Measurements from ENCODE around the gene DNAH17. TPM values are rescaled to one million over a fixed set of nuclear protein-coding genes. Genes with fewer than 3 reads are reported as not detected.

DNAH17 gene
- total and polyA plus RNA-seq, 3 experiments from 2014 or later = 0.20 TPM; not detected in 2

DNA sequence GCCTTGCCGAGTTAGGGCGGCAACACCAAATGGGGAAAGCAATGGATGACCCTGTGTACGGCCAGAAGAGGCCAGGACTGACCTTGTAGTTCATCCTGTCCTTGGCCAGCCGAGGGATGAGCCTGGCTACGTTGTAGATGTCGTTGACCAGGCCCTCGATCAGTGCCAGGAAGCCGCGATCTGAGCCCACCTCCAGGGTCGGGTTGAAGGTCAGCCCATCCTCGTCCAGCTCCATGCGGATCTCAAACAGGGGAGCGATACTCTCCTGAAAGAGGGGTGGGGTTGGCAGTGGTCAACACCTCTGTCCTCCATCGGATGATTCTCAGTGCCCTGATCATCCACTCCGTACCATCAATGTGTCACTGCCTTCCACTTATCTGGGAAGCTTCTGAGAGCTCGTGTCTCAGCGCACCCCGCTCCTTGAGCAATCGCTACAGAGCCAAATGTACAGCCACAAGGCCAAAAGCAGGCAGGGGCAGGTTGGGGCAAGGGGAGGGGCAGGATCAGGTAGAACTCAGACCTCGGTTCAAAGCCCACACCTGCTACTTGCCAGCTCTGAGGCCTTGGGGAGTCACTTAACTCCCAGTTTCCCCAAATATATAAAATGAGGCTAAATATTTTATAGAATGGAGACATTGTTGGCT is 39.9 kb downstream of the DNAH17 start:
- H3K4me1 ChIP-seq (ENCODE audit: insufficient read depth, low read length) = peaks cover 18% of the 10 kb centered on the region
- DNase-seq = no peak
- H3K27ac ChIP-seq (ENCODE audit: low read depth, low read length) = no peak overlapping the region
- H3K36me3 Mint-ChIP-seq = no peaks in the 10 kb centered on the region
- no peaks in the 10 kb centered on the region for H3K36me3 ChIP-seq (ENCODE audit: insufficient read depth, low read length)
- peaks cover 4 to 18% of the 10 kb centered on the region in 2 donors for H3K27me3 Mint-ChIP-seq
- ChIA-PET POLR2A (no interaction called here), CTCF (no interaction called here)
- no peak overlapping the region for H3K27ac Mint-ChIP-seq
- H3K9me3 Mint-ChIP-seq = no peaks in the 10 kb centered on the region
- peaks cover 11 to 19% (median 13%) of the 10 kb centered on the region in 3 donors for H3K4me1 Mint-ChIP-seq
- H3K4me3 Mint-ChIP-seq = no peak overlapping the region
- no peaks in the 10 kb centered on the region for H3K27me3 ChIP-seq (ENCODE audit: insufficient read depth, low read length, poor library complexity, severe bottlenecking)
- H3K9me3 ChIP-seq (ENCODE audit: low read length) = no peaks in the 10 kb centered on the region
- no peak overlapping the region for H3K4me3 ChIP-seq (ENCODE audit: low read length)

DNA sequence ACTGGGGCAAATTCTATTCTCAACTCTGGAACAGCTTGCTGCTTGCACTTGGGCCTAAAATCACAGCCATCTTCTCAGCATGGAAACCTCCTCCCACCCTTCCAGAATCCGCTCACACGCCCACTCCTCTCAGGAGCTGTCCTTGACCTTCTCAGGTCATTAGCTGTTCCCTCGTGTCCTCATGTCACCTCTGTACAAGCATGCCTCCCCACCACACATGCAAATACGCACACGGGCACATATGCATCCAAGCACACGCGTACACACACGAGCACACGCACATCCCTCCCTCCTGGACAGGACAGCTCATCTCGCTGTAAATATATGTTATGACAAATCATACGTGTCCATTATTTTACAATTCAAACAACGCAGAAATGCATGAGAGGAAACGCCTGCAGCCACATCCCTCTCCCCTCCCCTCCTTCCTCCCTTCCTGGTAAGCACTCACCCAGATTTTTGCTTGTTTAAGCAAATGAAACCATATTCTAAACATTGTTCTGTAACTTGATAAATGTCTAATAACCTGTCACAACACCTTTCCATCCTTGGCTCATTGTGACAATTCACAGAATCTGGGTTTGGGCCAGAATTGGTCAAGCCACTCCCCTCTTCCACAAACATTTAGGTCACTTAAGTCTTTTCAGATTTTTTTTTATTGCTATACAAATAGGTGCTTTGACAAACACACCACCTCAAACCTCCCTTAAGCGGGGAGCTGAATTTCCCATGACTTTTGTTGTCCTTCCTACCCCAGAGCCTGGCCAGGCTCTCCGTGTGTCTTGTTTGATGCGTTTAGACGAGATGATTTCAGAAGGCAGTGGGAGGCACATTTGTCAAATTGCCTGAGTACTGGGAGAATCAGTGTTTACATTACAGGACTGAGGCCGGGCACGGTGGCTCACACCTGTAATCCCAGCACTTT is 41.7 kb downstream of the DNAH17 start:
- POLR2A ChIA-PET = no interaction called here

DNA sequence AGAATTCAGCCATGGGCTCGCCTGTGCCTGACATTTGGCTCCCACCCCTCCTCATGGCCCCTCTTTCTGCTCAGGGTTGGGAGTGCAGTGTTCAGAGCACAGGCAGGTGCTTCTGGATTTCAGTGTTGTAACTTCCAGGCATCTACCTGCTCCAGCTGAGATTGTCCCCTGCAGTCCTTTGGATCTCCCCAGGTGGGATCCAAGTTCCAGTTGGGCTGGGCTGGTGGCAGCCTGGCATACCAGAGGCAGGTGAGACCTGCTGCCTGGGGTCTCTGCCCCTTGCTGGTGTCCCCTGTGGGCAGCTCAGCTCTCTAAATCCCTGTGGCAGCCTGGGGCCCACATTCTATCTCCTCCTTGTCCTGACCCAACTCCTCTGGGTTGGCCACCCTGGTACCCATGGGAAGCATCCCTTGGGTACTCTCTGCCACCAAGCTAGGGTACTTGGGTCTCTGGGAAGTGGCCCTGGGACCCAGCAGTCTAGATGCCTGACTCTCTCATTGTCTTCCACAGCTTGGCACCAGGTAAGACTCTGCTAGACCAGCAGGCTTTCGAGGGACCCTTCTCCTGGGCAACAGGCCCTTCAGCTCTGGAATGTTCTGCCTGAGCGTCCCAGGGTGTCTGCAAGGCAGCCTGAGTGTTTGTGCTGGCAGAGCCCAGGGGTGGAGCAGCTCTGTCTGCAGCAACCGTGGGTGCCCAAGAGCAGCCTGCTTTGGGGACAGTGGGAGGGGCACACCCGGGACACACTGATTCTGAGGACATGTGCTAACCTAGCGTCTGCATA is 42.5 kb downstream of the DNAH17 start:
- no peaks in the 10 kb centered on the region for H3K36me3 Mint-ChIP-seq
- no peak for DNase-seq
- H3K9me3 Mint-ChIP-seq = no peaks in the 10 kb centered on the region
- ChIA-PET POLR2A (no interaction called here), CTCF (interaction anchor here (0.5 kb wide), 1 partner anchor 1464 kb away, joined by 3 read pairs; no protein-coding TSS in a partner anchor)
- peak overlapping the region in 7 of 8 donors; percentile 16 to 89 (median 73) for H3K27ac Mint-ChIP-seq
- peaks cover 11 to 19% (median 13%) of the 10 kb centered on the region in 3 donors for H3K4me1 Mint-ChIP-seq
- Histone ChIP-seq H3K4me3 (ENCODE audit: low read length) (peak overlapping the region; percentile 4), H3K4me1 (ENCODE audit: insufficient read depth, low read length) (peaks cover 18% of the 10 kb centered on the region), H3K27ac (ENCODE audit: low read depth, low read length) (no peak overlapping the region), H3K36me3 (ENCODE audit: insufficient read depth, low read length) (no peaks in the 10 kb centered on the region), H3K9me3 (ENCODE audit: low read length) (no peaks in the 10 kb centered on the region), H3K27me3 (ENCODE audit: insufficient read depth, low read length, poor library complexity, severe bottlenecking) (no peaks in the 10 kb centered on the region)
- H3K27me3 Mint-ChIP-seq = peaks cover 3 to 15% of the 10 kb centered on the region in 2 donors
- peak overlapping the region in 3 of 7 donors; percentile 19 to 77 (median 32) for H3K4me3 Mint-ChIP-seq

More for the DNA sequence above, 41.7 kb downstream of the DNAH17 start:
- peak overlapping the region; percentile 4 for H3K4me3 ChIP-seq (ENCODE audit: low read length)
- peak overlapping the region in 6 of 7 donors; percentile 14 to 77 (median 56) for H3K4me3 Mint-ChIP-seq
- CTCF ChIA-PET = interaction anchor here (0.5 kb wide), 1 partner anchor 1465 kb away, joined by 3 read pairs; no protein-coding TSS in a partner anchor
- H3K4me1 ChIP-seq (ENCODE audit: insufficient read depth, low read length) = peaks cover 18% of the 10 kb centered on the region
- H3K27ac Mint-ChIP-seq = peak overlapping the region in 7 of 8 donors; percentile 16 to 93 (median 80)
- H3K9me3 Mint-ChIP-seq = no peaks in the 10 kb centered on the region
- no peaks in the 10 kb centered on the region for H3K9me3 ChIP-seq (ENCODE audit: low read length)
- peaks cover 5 to 18% of the 10 kb centered on the region in 2 donors for H3K27me3 Mint-ChIP-seq
- no peak overlapping the region for H3K27ac ChIP-seq (ENCODE audit: low read depth, low read length)
- no peaks in the 10 kb centered on the region for H3K36me3 Mint-ChIP-seq
- no peaks in the 10 kb centered on the region for H3K36me3 ChIP-seq (ENCODE audit: insufficient read depth, low read length)
- no peaks in the 10 kb centered on the region for H3K27me3 ChIP-seq (ENCODE audit: insufficient read depth, low read length, poor library complexity, severe bottlenecking)
- DNase-seq = peak in 1 of 5 donors; percentile 4
- H3K4me1 Mint-ChIP-seq = peaks cover 11 to 19% (median 13%) of the 10 kb centered on the region in 3 donors

DNA sequence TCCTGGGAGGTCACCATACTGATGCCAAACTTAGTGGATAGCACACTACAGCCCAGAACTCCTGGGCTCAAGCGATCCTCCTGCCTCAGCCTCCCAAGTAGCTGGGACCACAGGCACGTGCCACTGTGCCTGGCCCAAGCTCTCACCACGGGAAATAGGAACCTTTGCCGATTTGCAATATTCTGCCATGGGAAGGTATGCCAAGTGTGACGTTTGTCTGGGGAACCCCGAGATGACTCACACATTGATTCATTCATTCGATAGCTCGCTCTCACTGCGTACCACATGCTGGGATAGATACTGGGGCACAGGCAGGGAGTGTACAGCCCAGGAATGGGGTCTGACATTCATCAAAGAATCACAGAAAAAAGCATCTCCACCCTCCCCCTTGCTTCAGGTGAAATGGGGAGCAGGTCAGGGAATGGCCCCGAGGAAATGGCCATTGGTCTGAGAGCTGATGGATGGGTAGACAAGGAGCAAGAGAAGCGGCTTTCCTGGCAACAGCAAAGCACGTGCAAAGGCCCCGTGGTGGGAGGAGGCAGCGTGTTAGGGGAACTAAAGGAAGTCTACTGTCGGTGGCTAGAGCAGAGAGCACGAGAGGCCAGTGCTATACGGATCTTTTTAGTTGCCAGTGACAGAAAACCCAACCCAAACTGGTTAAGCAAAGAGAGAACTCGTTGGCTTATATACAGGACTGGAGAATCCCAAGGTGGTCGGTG is 44.1 kb downstream of the DNAH17 start:
- Histone ChIP-seq H3K27me3 (ENCODE audit: insufficient read depth, low read length, poor library complexity, severe bottlenecking) (no peaks in the 10 kb centered on the region), H3K4me3 (ENCODE audit: low read length) (no peak overlapping the region), H3K36me3 (ENCODE audit: insufficient read depth, low read length) (no peaks in the 10 kb centered on the region), H3K4me1 (ENCODE audit: insufficient read depth, low read length) (peaks cover 18% of the 10 kb centered on the region), H3K9me3 (ENCODE audit: low read length) (no peaks in the 10 kb centered on the region), H3K27ac (ENCODE audit: low read depth, low read length) (no peak overlapping the region)
- H3K4me1 Mint-ChIP-seq = peaks cover 11 to 15% (median 13%) of the 10 kb centered on the region in 3 donors
- H3K4me3 Mint-ChIP-seq = no peak overlapping the region
- POLR2A ChIA-PET = no interaction called here
- H3K36me3 Mint-ChIP-seq = no peaks in the 10 kb centered on the region
- H3K27ac Mint-ChIP-seq = peak overlapping the region in 1 of 8 donors; percentile 29
- DNase-seq = no peak
- H3K9me3 Mint-ChIP-seq = no peaks in the 10 kb centered on the region
- peaks cover 3 to 9% of the 10 kb centered on the region in 2 donors for H3K27me3 Mint-ChIP-seq
- CTCF ChIA-PET = no interaction called here

DNA sequence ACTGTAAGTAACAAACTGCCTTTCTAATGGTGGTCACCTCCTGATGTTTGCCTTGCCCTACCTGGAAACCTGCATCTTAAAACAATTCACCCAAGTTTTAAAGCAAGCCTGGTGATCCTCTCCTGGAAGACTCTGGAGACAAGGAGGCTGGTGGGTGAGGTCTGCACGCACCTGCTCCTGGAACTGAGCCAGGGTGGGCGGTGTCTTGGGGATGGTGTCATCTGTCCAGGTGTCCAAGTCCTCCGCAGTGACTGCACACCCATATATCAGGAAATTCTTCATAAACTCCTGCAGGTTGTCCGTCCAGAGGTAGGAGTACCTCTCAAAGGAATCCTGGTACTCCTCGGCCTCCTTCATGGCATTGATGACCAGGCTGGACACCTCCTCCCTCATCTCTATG is 44.9 kb downstream of the DNAH17 start:
- ChIA-PET POLR2A (no interaction called here), CTCF (no interaction called here)
- Mint-ChIP-seq H3K9me3 (no peaks in the 10 kb centered on the region), H3K27ac (peak overlapping the region in 1 of 8 donors; percentile 10), H3K4me3 (no peak overlapping the region), H3K27me3 (peaks cover 3 to 9% of the 10 kb centered on the region in 2 donors), H3K4me1 (peaks cover 11 to 15% (median 13%) of the 10 kb centered on the region in 3 donors), H3K36me3 (no peaks in the 10 kb centered on the region)
- Histone ChIP-seq H3K4me1 (ENCODE audit: insufficient read depth, low read length) (peaks cover 18% of the 10 kb centered on the region), H3K4me3 (ENCODE audit: low read length) (no peak overlapping the region), H3K36me3 (ENCODE audit: insufficient read depth, low read length) (no peaks in the 10 kb centered on the region), H3K9me3 (ENCODE audit: low read length) (no peaks in the 10 kb centered on the region), H3K27me3 (ENCODE audit: insufficient read depth, low read length, poor library complexity, severe bottlenecking) (no peaks in the 10 kb centered on the region), H3K27ac (ENCODE audit: low read depth, low read length) (no peak overlapping the region)
- no peak for DNase-seq

DNA sequence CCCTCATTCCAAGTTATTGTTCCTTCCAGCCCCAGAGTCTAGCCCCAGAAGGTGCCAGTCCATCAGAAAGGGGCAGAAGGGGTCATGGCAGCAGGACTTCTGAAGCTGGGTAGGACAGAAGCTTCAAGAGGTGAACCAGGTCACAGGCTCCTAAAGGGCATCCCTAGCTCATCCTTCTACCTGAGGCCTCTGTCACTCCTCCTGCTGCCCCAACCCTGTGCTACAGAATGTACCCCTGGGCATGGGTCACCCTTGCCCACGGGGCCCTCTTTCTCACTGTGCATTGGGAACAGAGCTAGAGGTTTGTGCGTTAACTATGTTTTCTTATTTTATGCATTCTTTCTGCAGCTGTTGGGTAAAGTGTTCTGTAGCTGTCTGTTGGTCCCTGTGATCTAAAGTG is 46.5 kb downstream of the DNAH17 start:
- H3K4me1 Mint-ChIP-seq = peaks cover 8 to 11% (median 10%) of the 10 kb centered on the region in 3 donors
- DNase-seq = no peak
- no peak overlapping the region for H3K4me3 Mint-ChIP-seq
- H3K27ac Mint-ChIP-seq = peak overlapping the region in 1 of 8 donors; percentile 41
- no peaks in the 10 kb centered on the region for H3K36me3 Mint-ChIP-seq
- Histone ChIP-seq H3K4me1 (ENCODE audit: insufficient read depth, low read length) (peaks cover 14% of the 10 kb centered on the region), H3K9me3 (ENCODE audit: low read length) (no peaks in the 10 kb centered on the region), H3K27ac (ENCODE audit: low read depth, low read length) (no peak overlapping the region), H3K27me3 (ENCODE audit: insufficient read depth, low read length, poor library complexity, severe bottlenecking) (no peaks in the 10 kb centered on the region), H3K36me3 (ENCODE audit: insufficient read depth, low read length) (no peaks in the 10 kb centered on the region), H3K4me3 (ENCODE audit: low read length) (no peak overlapping the region)
- POLR2A ChIA-PET = no interaction called here
- no peaks in the 10 kb centered on the region for H3K9me3 Mint-ChIP-seq
- peaks cover 6 to 7% of the 10 kb centered on the region in 2 donors for H3K27me3 Mint-ChIP-seq
- CTCF ChIA-PET = no interaction called here

DNA sequence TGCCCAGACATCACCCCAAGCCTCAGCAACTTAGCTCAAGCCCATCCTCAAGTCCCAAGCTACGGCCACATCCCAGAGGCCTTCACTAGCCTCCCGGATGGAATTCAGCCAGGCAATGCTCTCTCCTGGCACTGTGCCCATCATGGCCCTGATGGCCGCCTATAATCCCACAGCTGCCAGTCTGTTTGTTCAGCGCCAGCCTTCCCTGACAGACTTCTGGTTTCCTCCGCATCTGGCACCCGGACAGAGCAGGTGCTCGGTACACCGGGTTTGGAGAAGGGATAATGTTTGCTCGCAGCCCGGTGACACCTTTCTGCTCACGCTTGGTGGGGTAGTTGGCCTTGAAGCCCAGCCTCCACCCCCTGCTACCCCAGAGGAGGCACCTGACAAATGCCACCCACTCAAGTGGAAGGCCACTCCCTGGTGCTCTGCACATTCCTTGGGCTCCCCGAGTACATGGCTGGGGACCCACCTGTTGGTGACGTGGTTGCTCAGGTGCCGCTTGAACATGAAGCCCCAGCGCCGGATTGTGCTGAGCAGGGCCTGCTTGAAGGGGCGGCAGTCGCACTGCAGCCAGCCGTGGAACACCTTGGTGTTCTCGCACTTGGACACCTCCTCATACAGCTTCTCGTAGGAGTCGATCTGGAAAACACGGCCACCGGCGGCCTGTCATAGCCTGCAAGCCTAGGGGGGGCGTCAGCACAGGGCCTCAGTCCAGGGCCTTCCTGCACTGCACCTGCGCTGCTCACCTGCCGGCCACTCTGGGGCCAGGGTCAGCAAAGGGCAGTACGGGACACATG is 47.1 kb downstream of the DNAH17 start:
- no peak overlapping the region for H3K27ac Mint-ChIP-seq
- ChIA-PET CTCF (no interaction called here), POLR2A (no interaction called here)
- no peak overlapping the region for H3K27ac ChIP-seq (ENCODE audit: low read depth, low read length)
- no peaks in the 10 kb centered on the region for H3K9me3 ChIP-seq (ENCODE audit: low read length)
- no peaks in the 10 kb centered on the region for H3K27me3 ChIP-seq (ENCODE audit: insufficient read depth, low read length, poor library complexity, severe bottlenecking)
- no peak overlapping the region for H3K4me3 ChIP-seq (ENCODE audit: low read length)
- H3K36me3 Mint-ChIP-seq = no peaks in the 10 kb centered on the region
- no peak overlapping the region for H3K4me3 Mint-ChIP-seq
- peaks cover 2 to 5% (median 4%) of the 10 kb centered on the region in 3 donors for H3K4me1 Mint-ChIP-seq
- H3K27me3 Mint-ChIP-seq = peaks cover under 1 to 6% of the 10 kb centered on the region in 2 donors
- no peaks in the 10 kb centered on the region for H3K36me3 ChIP-seq (ENCODE audit: insufficient read depth, low read length)
- no peaks in the 10 kb centered on the region for H3K9me3 Mint-ChIP-seq
- no peak for DNase-seq
- H3K4me1 ChIP-seq (ENCODE audit: insufficient read depth, low read length) = peaks cover 8% of the 10 kb centered on the region
